ENCODE measurements around the gene TCF12.
"Not testable (repeated sequence)": the region's sequence is repeated elsewhere in the genome, so short reads cannot be mapped to it uniquely, and the experiment has no call there.

The TCF12 gene

DNA sequence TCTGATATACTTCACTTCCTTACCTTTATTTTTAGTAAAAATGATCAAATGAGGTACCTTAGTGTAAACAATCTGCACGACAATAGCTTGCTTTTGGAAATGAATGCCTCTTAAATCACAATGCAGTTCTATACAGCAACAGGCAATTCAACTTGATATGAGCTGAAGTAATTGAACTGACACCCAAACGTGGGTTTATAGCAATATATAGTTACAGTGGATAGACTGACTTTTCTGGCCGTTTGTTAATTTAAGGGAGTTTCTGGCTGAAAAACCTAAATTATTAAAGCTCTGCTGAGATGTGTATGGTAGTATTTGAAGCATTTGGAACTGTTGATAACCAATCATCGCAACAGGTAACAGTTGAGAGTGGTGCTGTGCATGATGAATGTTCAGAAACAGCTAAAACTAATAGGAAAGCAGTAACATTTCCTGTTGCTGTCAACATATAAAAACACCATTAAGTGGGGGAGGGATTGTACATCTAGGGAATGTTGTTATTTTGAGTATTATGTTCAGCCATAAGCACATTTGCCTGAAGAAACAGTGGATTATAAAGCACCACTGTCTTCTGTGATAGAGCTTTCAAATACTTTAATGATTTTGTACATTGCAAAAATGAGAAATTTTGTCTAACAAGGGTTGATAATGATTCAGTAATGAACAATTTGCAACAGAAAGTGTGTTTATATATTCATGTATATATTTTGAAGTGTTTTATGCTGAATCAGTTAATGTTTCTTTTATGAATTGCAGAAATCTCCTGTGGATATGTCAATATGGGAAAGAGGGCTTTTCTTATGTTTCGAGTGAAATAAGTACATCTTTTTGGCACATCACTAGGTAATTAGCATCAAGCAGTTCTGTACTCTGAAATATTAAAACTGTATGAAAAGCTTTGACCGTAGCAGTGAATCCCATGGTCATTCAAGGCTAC is 176.1 kb downstream of the TCF12 start:
- DNase-seq (ENCODE audit: low read depth) = no peak
- no peak overlapping the region for H3K4me3 ChIP-seq (ENCODE audit: low read depth, low read length)
- TF ChIP-seq, protein P1, sequence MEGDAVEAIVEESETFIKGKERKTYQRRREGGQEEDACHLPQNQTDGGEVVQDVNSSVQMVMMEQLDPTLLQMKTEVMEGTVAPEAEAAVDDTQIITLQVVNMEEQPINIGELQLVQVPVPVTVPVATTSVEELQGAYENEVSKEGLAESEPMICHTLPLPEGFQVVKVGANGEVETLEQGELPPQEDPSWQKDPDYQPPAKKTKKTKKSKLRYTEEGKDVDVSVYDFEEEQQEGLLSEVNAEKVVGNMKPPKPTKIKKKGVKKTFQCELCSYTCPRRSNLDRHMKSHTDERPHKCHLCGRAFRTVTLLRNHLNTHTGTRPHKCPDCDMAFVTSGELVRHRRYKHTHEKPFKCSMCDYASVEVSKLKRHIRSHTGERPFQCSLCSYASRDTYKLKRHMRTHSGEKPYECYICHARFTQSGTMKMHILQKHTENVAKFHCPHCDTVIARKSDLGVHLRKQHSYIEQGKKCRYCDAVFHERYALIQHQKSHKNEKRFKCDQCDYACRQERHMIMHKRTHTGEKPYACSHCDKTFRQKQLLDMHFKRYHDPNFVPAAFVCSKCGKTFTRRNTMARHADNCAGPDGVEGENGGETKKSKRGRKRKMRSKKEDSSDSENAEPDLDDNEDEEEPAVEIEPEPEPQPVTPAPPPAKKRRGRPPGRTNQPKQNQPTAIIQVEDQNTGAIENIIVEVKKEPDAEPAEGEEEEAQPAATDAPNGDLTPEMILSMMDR (IDR thresholded peaks at IDR 0.05; ENCODE audit: control insufficient read depth, extremely low read depth, insufficient read depth) = no peak

DNA sequence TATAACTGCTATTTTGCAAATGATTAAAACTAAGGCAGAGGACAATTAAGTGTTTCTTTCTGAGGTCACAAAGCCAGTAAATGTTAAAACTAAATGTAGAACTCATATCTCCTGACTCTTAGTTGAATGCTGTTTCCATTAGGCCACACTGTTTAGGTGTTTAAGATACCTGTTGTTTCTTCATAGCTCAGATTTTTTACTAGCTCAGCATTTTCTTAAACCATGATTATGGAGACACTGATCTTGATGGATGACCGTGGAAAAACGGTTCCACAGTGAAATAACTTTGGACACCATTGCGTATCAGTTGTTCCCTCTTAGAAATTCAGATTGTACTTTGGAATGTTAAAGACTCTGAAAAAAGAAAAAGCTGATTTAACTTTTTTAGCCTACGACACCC is 177.5 kb downstream of the TCF12 start:
- TF ChIP-seq, protein P1 (IDR thresholded peaks at IDR 0.05; ENCODE audit: control insufficient read depth, extremely low read depth, insufficient read depth) = no peak
- DNase-seq (ENCODE audit: low read depth) = no peak
- no peak overlapping the region for H3K4me3 ChIP-seq (ENCODE audit: low read depth, low read length)

DNA sequence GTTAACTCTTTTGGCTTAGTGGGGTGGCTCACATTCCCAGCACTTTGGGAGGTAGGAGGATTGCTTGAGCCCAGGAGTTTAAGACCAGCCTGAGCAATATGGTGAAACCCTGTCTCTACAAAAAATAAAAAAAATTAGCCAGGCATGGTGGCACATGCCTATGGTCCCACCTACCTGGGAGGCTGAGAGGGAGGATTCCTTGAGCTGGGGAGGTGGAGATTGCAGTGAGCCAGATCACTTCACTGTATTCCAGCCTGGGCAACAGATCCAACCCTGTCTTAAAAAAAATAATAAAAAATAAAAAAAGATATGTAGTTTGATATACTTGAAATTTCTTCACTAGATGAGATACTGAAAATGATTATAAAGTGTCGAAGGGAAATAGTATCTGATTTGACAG is 178.8 kb downstream of the TCF12 start:
- no peak overlapping the region for H3K4me3 ChIP-seq (ENCODE audit: low read depth, low read length)
- no peak for DNase-seq (ENCODE audit: low read depth)
- TF ChIP-seq, protein P1 (IDR thresholded peaks at IDR 0.05; ENCODE audit: control insufficient read depth, extremely low read depth, insufficient read depth) = no peak

DNA sequence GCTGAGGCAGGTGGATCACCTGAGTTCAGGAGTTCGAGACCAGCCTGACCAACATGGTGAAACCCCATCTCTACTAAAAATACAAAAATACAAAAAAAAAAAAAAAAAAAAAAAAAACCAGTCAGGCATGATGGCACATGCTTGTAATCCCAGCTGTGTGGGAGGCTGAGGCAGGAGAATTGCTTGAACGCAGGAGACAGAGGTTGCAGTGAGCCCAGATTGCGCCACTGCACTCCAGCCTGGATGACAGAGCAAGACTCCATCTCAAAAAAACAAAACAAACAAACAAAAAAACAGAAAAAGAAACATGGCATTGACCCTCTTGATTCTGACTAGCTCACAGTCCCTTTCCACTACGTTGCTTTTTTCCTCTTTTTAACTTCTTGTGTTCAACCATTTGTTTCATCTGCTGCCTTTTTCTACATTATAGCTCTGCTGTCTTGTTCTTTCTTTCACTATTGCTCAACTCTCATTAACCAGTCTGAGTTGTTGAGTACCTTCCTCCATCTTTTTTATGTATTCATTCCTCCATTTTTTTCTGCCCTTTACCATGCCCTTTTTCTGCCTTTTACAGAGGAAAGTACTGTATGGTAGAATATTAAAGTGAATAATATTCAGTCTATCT is 179.6 kb downstream of the TCF12 start:
- H3K4me3 ChIP-seq (ENCODE audit: low read depth, low read length); DNase-seq (ENCODE audit: low read depth): not testable (repeated sequence)

DNA sequence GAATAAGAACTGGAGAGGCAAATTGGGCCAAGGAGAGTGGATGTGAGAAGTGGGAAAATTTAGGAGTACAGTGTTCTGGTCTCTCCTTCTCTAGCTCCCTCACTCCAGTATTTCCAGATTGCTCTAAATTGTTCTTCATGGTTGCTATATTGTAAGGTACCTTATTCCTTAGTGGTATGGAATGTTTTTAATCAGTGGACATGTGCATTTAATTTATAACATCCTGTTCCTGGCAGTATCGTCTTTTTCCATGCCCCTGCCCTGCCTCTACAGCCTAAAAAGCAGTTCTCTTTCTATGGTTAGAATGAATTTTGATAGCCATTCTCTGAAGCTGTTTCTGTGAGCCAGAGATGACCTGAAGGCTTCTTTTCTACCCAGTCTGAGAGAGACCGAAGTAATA is 180.5 kb downstream of the TCF12 start:
- TF ChIP-seq, protein P1 (IDR thresholded peaks at IDR 0.05; ENCODE audit: control insufficient read depth, extremely low read depth, insufficient read depth) = no peak
- no peak overlapping the region for H3K4me3 ChIP-seq (ENCODE audit: low read depth, low read length)
- no peak for DNase-seq (ENCODE audit: low read depth)

DNA sequence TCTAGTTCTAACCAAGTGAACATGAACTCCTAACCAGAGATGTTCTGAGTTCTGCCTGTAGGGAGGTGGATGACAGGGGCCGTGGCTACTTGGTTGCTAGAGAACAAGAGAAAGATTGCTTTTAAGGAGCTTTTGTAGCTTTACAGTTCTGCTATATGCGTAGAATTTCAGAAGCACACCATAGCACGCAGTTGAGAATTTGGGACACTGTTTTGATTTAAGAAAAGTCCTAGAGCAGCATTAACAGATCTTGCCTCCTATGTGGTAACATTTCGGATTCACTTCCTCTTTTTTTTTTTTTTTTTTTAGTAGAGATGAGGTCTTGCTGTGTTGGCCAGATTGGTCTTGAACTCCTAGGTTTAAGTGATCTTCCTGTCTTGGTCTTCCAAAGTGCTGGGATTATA is 181.7 kb downstream of the TCF12 start:
- no peak overlapping the region for H3K4me3 ChIP-seq (ENCODE audit: low read depth, low read length)
- DNase-seq (ENCODE audit: low read depth) = no peak
- TF ChIP-seq, protein P1 (IDR thresholded peaks at IDR 0.05; ENCODE audit: control insufficient read depth, extremely low read depth, insufficient read depth) = no peak

DNA sequence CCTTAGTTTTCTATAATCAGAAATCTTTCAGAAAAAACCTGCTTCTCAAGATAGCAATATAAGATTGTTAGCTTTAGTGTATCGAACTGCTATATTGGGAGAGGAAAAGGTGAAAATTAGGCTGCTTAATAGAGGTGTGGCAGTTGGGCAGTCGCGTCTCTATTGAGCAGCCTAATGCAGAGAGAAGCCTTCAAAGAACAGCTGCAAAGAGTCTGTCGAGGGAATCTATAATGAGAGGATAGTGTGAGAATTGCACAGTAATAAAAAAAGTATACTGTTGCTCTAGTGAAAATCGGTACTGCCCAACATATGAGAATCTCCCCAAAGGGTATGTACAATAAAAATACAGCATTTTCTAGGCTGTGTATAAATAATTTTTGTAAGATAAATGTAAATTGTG is 184.4 kb downstream of the TCF12 start:
- DNase-seq (ENCODE audit: low read depth) = no peak
- no peak overlapping the region for H3K4me3 ChIP-seq (ENCODE audit: low read depth, low read length)
- TF ChIP-seq, protein P1 (IDR thresholded peaks at IDR 0.05; ENCODE audit: control insufficient read depth, extremely low read depth, insufficient read depth) = no peak
